Muscle of leg (tissue), 11 donors: Measurements from ENCODE around the gene ANO2. TPM values are rescaled to one million over a fixed set of nuclear protein-coding genes. Genes with fewer than 3 reads are reported as not detected.
"Not testable (repeated sequence)": the region's sequence is repeated elsewhere in the genome, so short reads cannot be mapped to it uniquely, and the experiment has no call there.

ENCODE experiments used
- DNase-seq: peaks from one replicate; pipeline ENCODE4 v3.0.0; 2013
- H3K27ac ChIP-seq: one replicate; pipeline ENCODE4 v1.5.1; 2013; ENCODE audit warnings: mild to moderate bottlenecking, low read length, control low read depth
- H3K27me3 ChIP-seq: one replicate; pipeline ENCODE4 v1.6.1; 2013; ENCODE audit warnings: low read length; ENCODE audit not compliant: control insufficient read depth, insufficient read depth
- H3K36me3 ChIP-seq: one replicate; pipeline ENCODE4 v1.6.1; 2013; ENCODE audit warnings: low read length; ENCODE audit not compliant: control insufficient read depth, insufficient read depth
- H3K4me1 ChIP-seq: one replicate; pipeline ENCODE4 v1.6.1; 2013; ENCODE audit warnings: low read length; ENCODE audit not compliant: control insufficient read depth, insufficient read depth
- H3K4me3 ChIP-seq: one replicate; pipeline ENCODE4 v1.5.1; 2013; ENCODE audit warnings: low read length, control low read depth
- H3K9me3 ChIP-seq: replicated peaks from 2 replicates; pipeline ENCODE4 v1.6.1; 2013; ENCODE audit warnings: low read depth, low read length; ENCODE audit not compliant: control insufficient read depth
- WGBS: methylation state at CpG from one replicate; pipeline ENCODE4 v1.1.5; 2013; ENCODE audit warnings: missing lambda C conversion rate; ENCODE audit not compliant: insufficient coverage; 5-methylcytosine and 5-hydroxymethylcytosine counted together
- polyA plus RNA-seq, 8 donors: library from polyadenylated mRNA; unstranded; fragments of 120-200 nt; gene quantifications; one replicate each; pipeline versions ENCODE4 v1.2.1 to v1.2.3, GENCODE V29; 2013; ENCODE audit warnings: inconsistent platforms in 1 of 8, low replicate concordance in 1 of 8; ENCODE audit not compliant: insufficient read length in 8 of 8, insufficient read depth in 1 of 8
- total RNA-seq: library from RNA; stranded (reverse); fragments of 120-200 nt; gene quantifications from one replicate; pipeline ENCODE4 v1.2.4, GENCODE V29; 2013

ANO2 gene
- total and polyA plus RNA-seq, 9 donors, result 2.5 to 5.9 (median 3.5) TPM

GRCh38 chr12:5889381-5890047, 55.5 kb downstream of the ANO2 start:
- Histone ChIP-seq H3K4me1 (no peaks in the 10 kb centered on the region), H3K36me3 (no peaks in the 10 kb centered on the region), H3K27ac (no peak overlapping the region), H3K9me3 (no peaks in the 10 kb centered on the region), H3K27me3 (peaks cover 6% of the 10 kb centered on the region), H3K4me3 (no peak overlapping the region)
- 87% methylated on average over 3 of the region's 6 CpGs for WGBS
- DNase-seq, result no peak

DNA sequence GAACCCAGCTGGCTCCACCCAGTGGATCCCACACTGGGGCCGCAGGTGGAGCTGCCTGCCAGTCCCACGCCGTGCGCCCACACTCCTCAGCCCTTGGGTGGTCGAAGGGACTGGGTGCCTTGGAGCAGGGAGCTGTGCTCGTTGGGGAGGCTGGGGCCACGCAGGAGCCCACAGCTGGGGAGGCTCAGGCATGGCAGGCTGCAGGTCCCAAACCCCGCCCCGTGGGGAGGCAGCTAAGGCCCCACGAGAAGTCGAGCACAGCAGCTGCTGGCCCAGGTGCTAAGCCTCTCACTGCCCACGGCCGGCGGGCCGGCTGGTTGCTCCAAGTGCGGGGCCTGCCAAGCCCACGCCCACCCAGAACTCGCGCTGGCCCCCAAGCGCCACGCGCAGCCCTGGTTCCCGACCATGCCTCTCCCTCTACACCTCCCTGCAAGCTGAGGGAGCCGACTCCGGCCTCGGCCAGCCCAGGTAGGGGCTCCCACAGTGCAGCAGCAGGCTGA, 56.2 kb downstream of the ANO2 start:
- 87% methylated on average over 20 of the region's 26 CpGs for WGBS
- H3K36me3 ChIP-seq, result no peaks in the 10 kb centered on the region
- DNase-seq, result no peak
- no peaks in the 10 kb centered on the region for H3K9me3 ChIP-seq
- no peaks in the 10 kb centered on the region for H3K4me1 ChIP-seq
- H3K4me3 ChIP-seq, result no peak overlapping the region
- no peak overlapping the region for H3K27ac ChIP-seq
- H3K27me3 ChIP-seq, result peaks cover 6% of the 10 kb centered on the region

GRCh38 chr12:5887819-5888218, 57.2 kb downstream of the ANO2 start:
- 75% methylated on average over 12 of the region's 16 CpGs for WGBS
- DNase-seq, H3K27ac ChIP-seq, H3K36me3 ChIP-seq, H3K9me3 ChIP-seq, H3K4me1 ChIP-seq, H3K27me3 ChIP-seq, H3K4me3 ChIP-seq: not testable (repeated sequence)

DNA sequence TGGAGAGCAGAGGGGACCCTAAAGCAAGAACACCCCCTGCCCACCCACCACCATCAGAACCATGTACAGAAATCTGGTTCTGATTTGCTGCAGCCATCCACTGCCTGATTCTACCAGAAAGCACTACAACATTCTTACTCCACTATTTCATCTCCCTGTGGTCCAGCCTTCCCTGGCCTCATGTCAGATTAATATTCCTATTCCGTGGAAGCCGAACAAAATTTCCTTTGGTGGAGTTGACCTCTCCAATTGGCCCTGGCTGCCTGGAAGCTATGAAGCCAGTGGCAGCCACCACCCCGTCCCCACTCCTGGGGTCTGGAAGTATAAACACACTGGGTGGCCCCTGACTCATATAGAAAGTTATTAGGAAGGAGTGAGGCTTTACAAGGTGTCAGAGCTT, 60.2 kb downstream of the ANO2 start:
- no peaks in the 10 kb centered on the region for H3K36me3 ChIP-seq
- no peak overlapping the region for H3K4me3 ChIP-seq
- H3K27ac ChIP-seq, result peak overlapping the region; percentile 1
- H3K4me1 ChIP-seq, result peaks cover 3% of the 10 kb centered on the region
- no peaks in the 10 kb centered on the region for H3K9me3 ChIP-seq
- DNase-seq, result peak; percentile 77
- peaks cover 9% of the 10 kb centered on the region for H3K27me3 ChIP-seq
- 40% methylated on average over 3 of the region's 3 CpGs for WGBS

DNA sequence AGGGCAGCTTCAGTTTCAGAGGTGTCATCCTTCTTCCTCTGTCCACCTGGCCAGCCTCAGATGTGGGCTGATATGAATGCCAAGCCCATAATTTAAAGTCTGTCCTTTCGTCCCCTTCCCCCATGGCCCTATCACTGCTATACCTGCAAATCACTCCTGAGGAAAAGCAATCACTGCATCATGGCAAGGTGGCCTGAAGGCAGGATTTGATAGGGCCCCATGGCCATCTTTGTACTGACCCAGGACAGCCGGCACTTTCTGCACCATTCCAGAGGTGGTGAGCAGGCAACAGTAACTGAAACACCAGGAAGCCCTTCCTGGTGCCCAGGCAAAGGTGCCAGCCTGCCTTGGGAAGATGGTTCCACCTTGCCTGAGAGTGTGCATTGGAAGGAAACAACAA, 60.8 kb downstream of the ANO2 start:
- H3K4me3 ChIP-seq, result no peak overlapping the region
- peaks cover 6% of the 10 kb centered on the region for H3K27me3 ChIP-seq
- H3K9me3 ChIP-seq, result no peaks in the 10 kb centered on the region
- H3K27ac ChIP-seq, result no peak overlapping the region
- H3K36me3 ChIP-seq, result no peaks in the 10 kb centered on the region
- H3K4me1 ChIP-seq, result peaks cover 3% of the 10 kb centered on the region
- DNase-seq, result no peak
- WGBS, result 83% methylated on average over 2 of the region's 2 CpGs

DNA sequence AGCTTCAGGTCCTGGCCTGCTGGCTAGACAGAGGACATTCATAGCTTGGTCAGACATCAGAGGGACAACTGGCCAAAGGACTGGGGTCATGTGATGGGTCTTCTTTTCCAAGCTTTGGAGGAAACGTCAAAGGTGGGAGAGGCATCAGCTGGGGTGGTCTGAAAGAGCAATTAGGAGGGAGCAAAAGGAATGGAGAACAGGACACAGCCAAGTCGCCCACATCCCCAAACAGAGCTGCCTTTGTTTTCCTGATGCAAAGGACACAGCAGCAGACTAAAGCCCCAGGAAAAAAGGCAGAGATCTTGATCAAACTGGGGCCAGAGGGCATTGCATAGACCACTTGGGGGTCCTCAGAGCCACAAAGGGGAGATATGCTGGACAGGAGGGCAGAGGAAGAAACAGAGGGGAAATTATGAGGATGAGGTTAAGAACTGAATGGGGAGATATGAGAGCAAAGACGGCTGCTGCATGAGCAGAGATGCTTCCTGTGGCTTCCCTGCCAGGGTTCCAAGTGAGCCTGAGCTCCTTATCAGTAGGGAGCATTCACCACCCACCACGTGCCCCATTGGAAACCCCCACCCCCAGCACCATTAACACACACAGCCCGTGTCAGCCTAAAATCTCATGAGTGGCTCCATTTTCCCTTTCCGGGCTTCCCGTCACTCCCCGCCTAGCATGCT, 62.4 kb downstream of the ANO2 start:
- H3K4me1 ChIP-seq, result peaks cover 3% of the 10 kb centered on the region
- 61% methylated on average over 6 of the region's 8 CpGs for WGBS
- H3K27me3 ChIP-seq, result peaks cover 6% of the 10 kb centered on the region
- no peaks in the 10 kb centered on the region for H3K9me3 ChIP-seq
- H3K4me3 ChIP-seq, result no peak overlapping the region
- no peaks in the 10 kb centered on the region for H3K36me3 ChIP-seq
- no peak overlapping the region for H3K27ac ChIP-seq
- DNase-seq, result no peak

- no peaks in the 10 kb centered on the region for H3K9me3 ChIP-seq
- H3K4me1 ChIP-seq, result peaks cover 3% of the 10 kb centered on the region
- peak; percentile 57 for DNase-seq
- H3K4me3 ChIP-seq, result no peak overlapping the region
- no peak overlapping the region for H3K27ac ChIP-seq
- H3K36me3 ChIP-seq, result no peaks in the 10 kb centered on the region
- peaks cover 2% of the 10 kb centered on the region for H3K27me3 ChIP-seq
These were observed 63.4 kb downstream of the ANO2 start for GRCh38 chr12:5881666-5882065.

DNA sequence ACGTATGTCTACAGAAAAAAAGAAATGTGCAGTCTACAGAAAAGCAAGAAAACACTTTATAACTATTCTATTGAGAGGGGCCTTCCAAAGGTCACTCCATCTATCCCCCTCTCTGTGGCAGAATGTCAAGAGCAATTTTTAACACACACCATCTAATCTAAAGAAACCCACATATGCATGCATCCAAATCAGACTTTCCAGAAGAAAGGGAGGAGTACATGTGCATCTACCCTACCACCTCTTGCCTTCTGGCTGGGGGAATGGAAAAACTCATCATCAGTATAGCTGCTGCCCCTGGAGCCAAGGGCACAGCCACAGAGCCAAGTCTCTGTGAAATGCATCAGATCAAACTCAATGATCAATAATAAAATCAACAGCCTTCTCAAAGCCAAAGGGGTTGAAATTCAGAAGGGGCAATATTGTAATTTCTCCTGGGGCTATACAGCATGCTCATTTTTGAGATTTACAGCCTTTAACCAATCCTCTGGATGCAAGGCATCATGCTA, 63.9 kb downstream of the ANO2 start:
- peaks cover 3% of the 10 kb centered on the region for H3K4me1 ChIP-seq
- H3K9me3 ChIP-seq, result no peaks in the 10 kb centered on the region
- DNase-seq, result peak; percentile 76
- H3K36me3 ChIP-seq, result no peaks in the 10 kb centered on the region
- no peak overlapping the region for H3K4me3 ChIP-seq
- H3K27ac ChIP-seq, result no peak overlapping the region
- WGBS, result no CpG with 5 or more reads among the region's 1 CpG
- peaks cover 2% of the 10 kb centered on the region for H3K27me3 ChIP-seq

DNA sequence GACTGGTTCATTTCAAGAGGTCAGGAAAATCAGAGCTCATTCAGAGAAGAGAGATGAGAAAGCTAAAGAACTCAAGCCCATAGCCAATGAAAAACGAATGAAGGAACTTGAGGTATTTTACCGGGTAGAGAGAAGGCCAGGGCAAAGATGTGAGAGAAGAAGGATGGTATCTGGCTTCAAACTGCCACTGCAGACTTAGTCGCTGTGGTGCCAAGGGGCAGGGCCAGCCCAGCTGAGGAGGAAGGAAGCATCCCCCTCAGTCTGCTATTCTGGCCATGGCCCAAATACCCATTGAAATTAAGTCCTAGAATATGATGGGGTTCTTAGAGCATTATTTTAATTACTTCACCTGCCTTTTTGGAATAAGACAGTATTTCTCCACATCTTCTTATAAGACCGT, 69.2 kb downstream of the ANO2 start:
- no peak for DNase-seq
- Histone ChIP-seq H3K9me3 (no peaks in the 10 kb centered on the region), H3K27me3 (no peaks in the 10 kb centered on the region), H3K36me3 (no peaks in the 10 kb centered on the region), H3K27ac (no peak overlapping the region), H3K4me3 (no peak overlapping the region), H3K4me1 (peaks cover 8% of the 10 kb centered on the region)
- WGBS, result 82% methylated on average over 2 of the region's 4 CpGs

GRCh38 chr12:5874514-5874913, 70.5 kb downstream of the ANO2 start:
- DNase-seq, result no peak
- Histone ChIP-seq H3K27ac (no peak overlapping the region), H3K9me3 (no peaks in the 10 kb centered on the region), H3K36me3 (no peaks in the 10 kb centered on the region), H3K27me3 (no peaks in the 10 kb centered on the region), H3K4me1 (peaks cover 8% of the 10 kb centered on the region), H3K4me3 (no peak overlapping the region)
- 71% methylated on average over 4 of the region's 8 CpGs for WGBS
